GM06990 (cell line): ENCODE measurements around the gene PATZ1.

ENCODE experiments used
- DNase-seq: peaks from one replicate; pipeline ENCODE4 v3.0.0-alpha.2; 2011; ENCODE audit not compliant: insufficient read length; ENCODE audit errors: extremely low read depth
- H3K27me3 ChIP-seq: replicated peaks from 2 replicates; pipeline ENCODE4 v1.6.0; 2011; ENCODE audit warnings: low read length; ENCODE audit not compliant: control insufficient read depth, insufficient read depth
- H3K36me3 ChIP-seq: 2 replicates; pipeline ENCODE4 v1.5.1; 2011; ENCODE audit warnings: low read length; ENCODE audit not compliant: control insufficient read depth, insufficient read depth
- H3K4me3 ChIP-seq: replicated peaks from 2 replicates; pipeline ENCODE4 v1.5.1; 2011; ENCODE audit warnings: low read depth, mild to moderate bottlenecking, control low read depth, low read length
- TF ChIP-seq, protein P1 (sequence below): IDR thresholded peaks from 2 replicates; pipeline ENCODE4 v1.5.1; 2011; ENCODE audit warnings: low read length, control low read depth, mild to moderate bottlenecking, inconsistent platforms; ENCODE audit not compliant: insufficient read depth, poor library complexity, severe bottlenecking

Gene PATZ1

DNA sequence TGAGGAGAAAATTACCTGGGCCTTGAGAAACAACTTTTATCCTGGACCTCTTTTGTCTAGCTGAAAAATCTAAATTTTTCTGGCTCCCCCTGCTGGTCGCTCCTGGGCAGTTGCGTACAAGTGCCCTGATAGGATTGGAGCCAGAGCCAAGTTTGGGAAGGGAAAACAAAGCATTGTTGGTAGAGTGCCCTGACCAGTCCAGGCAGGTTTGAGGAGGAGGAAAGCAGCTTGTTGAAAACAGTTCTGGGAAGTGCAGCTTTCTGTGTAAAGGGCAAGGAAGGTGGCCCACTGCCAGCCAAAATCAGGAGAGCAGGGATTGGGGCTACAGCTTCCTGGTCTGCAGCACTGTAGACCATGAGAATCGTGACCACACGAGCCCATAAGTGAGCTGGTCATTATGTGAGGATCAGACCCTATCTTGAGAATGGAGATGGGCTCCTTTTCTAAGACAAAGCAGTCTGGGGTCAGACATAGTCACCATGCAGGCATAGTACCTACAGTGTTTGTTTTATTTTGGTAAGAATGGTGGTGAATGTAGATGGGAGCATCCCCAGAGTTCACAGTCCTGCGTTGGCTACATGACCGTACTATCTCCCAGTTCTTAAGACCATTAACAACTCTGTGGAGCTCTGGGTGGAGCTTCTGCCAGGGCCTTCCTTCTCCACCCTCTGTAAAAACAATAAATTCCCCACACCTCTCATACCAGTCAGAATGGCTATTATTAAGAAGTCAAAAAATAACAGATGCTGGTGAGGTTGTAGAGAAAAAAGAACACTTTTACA is 32.6 kb downstream of the PATZ1 start:
- no peak overlapping the region for H3K4me3 ChIP-seq
- TF ChIP-seq, protein P1, sequence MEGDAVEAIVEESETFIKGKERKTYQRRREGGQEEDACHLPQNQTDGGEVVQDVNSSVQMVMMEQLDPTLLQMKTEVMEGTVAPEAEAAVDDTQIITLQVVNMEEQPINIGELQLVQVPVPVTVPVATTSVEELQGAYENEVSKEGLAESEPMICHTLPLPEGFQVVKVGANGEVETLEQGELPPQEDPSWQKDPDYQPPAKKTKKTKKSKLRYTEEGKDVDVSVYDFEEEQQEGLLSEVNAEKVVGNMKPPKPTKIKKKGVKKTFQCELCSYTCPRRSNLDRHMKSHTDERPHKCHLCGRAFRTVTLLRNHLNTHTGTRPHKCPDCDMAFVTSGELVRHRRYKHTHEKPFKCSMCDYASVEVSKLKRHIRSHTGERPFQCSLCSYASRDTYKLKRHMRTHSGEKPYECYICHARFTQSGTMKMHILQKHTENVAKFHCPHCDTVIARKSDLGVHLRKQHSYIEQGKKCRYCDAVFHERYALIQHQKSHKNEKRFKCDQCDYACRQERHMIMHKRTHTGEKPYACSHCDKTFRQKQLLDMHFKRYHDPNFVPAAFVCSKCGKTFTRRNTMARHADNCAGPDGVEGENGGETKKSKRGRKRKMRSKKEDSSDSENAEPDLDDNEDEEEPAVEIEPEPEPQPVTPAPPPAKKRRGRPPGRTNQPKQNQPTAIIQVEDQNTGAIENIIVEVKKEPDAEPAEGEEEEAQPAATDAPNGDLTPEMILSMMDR: peak; percentile 92
- no peaks in the 10 kb centered on the region for H3K36me3 ChIP-seq
- H3K27me3 ChIP-seq: no peaks in the 10 kb centered on the region
- DNase-seq: no peak

DNA sequence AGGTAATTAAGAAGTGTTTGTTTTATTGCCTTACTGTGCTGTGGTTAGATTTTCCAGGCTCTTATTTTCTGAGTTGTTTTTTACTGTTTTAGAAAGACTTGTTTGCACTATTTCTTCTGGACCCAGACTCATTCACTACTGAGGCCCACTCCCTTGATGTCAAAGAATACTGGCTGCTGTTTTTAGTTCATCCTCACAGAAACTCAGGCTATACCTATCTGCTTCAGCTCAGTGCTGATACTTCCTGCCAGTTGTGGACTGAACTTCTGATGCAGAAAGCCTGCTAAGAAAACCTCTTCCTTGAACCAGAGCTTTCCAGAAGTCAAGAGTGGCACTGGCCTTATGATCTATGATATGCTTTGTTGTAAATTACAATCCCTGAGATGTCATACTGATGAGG is 38.0 kb downstream of the PATZ1 start:
- H3K27me3 ChIP-seq: no peaks in the 10 kb centered on the region
- no peak overlapping the region for H3K4me3 ChIP-seq
- TF ChIP-seq, protein P1: no peak

DNA sequence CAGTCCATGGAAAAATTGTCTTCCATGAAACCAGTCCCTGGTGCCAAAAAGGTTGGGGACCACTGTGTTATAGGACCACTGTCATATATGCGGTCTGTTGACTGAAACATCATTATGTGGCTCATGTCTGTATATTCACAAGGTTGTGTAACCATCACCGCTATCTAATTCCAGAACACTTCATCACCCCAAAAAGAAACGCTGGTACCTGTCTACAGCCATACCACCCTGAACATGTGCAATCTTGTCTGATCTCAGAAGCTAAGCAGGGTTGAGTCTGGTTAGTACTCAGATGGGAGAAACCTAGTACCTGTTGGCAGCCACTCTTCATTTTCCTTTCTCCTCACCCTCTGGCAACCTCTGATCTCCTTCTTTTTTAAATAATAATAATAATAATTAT is 41.0 kb downstream of the PATZ1 start:
- TF ChIP-seq, protein P1: no peak
- no peak for DNase-seq
- no peaks in the 10 kb centered on the region for H3K36me3 ChIP-seq
- H3K4me3 ChIP-seq: no peak overlapping the region
- no peaks in the 10 kb centered on the region for H3K27me3 ChIP-seq

More for the DNA sequence above, 38.0 kb downstream of the PATZ1 start:
- H3K36me3 ChIP-seq: no peaks in the 10 kb centered on the region
- no peak for DNase-seq

DNA sequence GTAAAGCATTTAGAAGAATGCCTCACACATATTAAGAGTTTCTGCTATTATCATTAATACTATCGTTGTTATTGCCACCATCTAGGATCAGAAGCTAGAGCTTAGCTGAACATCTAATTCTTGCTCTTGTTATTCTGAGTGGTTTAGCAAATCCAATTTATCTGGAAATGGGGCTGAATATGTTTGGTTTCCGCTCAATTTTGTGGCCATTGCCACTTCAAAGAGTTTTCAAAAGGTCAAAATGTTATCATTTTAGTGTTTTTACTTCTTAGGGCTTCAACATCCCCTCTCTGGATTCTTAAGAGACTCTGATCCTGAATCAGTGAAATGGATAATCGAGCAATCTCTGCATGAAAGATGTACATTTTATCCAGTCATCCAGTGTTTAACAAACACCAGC is 43.6 kb downstream of the PATZ1 start:
- H3K36me3 ChIP-seq: no peaks in the 10 kb centered on the region
- no peaks in the 10 kb centered on the region for H3K27me3 ChIP-seq
- DNase-seq: no peak
- no peak overlapping the region for H3K4me3 ChIP-seq
- TF ChIP-seq, protein P1: no peak

DNA sequence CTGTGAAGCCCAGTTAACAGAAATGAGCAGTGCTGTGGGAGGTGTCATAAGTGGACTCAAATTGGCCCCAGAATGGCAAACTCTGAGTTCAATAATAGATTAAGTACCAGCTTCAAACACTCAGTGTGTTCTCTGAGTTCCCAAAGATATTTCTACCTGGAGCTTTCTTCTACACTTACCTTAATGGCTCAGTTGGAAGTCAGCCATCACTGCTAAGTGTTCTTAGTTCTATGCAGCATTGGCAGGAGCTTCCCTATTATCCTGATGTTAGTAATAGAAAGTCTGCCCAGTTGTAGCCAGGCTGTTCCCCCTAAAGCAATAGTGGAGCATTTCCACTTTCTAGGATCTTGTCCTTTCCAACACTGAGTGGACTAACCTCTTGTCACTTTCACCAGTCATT is 44.1 kb downstream of the PATZ1 start:
- Histone ChIP-seq H3K4me3 (no peak overlapping the region), H3K27me3 (no peaks in the 10 kb centered on the region), H3K36me3 (no peaks in the 10 kb centered on the region)
- no peak for DNase-seq
- TF ChIP-seq, protein P1: no peak
